ENCODE results near the gene ERCC3. TPM values are rescaled to one million over a fixed set of nuclear protein-coding genes. Genes with fewer than 3 reads are reported as not detected.

The ERCC3 gene
- total RNA-seq, 1 donor, result 47.1 TPM

DNA sequence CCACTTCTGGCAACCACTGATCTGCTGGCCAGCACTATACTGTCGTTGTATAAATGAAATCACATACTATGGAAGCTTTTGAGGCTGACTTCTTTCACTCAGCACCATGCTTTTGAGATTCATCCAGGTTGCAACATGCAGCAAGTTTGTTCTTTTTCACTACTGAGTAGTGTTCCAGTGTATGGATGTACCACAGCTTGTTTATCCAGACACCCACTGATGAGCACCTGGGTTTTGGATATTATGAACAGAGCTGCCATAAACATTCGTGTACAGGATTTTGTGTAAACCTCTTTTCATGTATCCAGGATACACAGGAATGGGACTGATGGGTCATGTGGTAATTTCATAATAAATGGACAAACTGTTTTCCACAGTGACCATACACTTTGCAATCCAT lies 10.7 kb downstream of the ERCC3 start:
- TF ChIP-seq, protein P1, sequence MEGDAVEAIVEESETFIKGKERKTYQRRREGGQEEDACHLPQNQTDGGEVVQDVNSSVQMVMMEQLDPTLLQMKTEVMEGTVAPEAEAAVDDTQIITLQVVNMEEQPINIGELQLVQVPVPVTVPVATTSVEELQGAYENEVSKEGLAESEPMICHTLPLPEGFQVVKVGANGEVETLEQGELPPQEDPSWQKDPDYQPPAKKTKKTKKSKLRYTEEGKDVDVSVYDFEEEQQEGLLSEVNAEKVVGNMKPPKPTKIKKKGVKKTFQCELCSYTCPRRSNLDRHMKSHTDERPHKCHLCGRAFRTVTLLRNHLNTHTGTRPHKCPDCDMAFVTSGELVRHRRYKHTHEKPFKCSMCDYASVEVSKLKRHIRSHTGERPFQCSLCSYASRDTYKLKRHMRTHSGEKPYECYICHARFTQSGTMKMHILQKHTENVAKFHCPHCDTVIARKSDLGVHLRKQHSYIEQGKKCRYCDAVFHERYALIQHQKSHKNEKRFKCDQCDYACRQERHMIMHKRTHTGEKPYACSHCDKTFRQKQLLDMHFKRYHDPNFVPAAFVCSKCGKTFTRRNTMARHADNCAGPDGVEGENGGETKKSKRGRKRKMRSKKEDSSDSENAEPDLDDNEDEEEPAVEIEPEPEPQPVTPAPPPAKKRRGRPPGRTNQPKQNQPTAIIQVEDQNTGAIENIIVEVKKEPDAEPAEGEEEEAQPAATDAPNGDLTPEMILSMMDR (IDR thresholded peaks at IDR 0.05; ENCODE audit: insufficient read depth, low read depth, low read length), result no peak
- no peak for DNase-seq (ENCODE audit: low read depth)
- no peak overlapping the region for H3K4me3 ChIP-seq (ENCODE audit: low read depth, low read length)

DNA sequence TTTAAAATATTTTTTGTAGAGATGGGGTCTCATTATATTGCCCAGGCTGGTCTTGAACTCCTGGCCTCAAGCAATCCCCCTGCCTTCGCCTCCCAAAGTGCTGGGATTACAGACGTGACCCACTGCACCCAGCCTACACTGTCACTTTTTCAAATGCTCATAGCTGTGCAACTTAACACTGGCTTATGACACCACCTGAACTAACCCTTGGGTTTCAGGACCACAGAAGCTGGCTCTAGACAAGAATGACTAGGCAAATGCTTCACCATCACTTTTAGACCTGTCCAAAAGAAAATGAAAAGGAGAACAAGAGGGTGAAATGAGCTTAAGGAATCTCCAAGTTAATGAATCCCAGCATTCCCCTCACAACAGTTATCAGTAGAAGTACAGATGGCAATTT lies 13.3 kb downstream of the ERCC3 start:
- no peak overlapping the region for H3K4me3 ChIP-seq (ENCODE audit: low read depth, low read length)
- no peak for DNase-seq (ENCODE audit: low read depth)
- TF ChIP-seq, protein P1 (IDR thresholded peaks at IDR 0.05; ENCODE audit: insufficient read depth, low read depth, low read length), result no peak

DNA sequence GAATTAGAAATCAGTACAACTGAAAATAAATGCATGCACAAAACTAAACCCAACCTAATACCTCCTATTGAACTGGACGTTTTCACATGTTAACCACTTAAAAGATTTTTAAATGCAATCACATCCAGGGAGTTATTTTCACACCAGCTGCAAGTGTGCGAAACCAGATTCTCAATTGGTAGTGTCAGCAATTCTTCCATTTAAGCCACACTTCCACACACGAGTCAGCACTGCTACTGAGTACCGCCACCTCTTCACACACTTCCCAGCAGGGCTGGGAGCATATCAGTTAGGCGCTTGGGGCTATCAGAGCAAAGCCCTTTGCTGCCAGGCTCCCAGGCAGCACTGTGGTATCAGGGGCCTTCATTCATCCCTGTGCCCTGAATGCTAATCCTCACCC lies 14.2 kb downstream of the ERCC3 start:
- TF ChIP-seq, protein P1 (IDR thresholded peaks at IDR 0.05; ENCODE audit: insufficient read depth, low read depth, low read length), result no peak
- DNase-seq (ENCODE audit: low read depth), result no peak
- H3K4me3 ChIP-seq (ENCODE audit: low read depth, low read length), result no peak overlapping the region

DNA sequence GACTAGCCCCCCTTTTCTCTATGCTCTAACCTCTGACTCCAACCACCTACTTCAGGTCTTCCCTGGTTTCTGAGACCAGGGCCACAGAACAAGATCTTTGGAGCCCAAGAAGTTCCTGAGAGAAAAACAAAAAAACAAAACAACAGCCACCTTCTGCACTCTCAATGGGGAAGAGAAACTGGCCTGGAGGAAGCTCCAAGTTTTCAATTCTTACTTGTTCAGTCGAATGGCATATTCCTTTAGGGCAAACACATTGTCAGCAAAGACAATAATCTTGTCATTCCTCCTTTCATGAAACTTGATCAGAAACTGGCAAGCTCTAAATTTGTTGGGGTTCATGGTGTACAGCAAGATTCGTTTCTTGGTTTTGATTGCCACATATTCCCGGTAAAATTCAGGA lies 15.0 kb downstream of the ERCC3 start:
- H3K4me3 ChIP-seq (ENCODE audit: low read depth, low read length), result no peak overlapping the region
- no peak for DNase-seq (ENCODE audit: low read depth)
- TF ChIP-seq, protein P1 (IDR thresholded peaks at IDR 0.05; ENCODE audit: insufficient read depth, low read depth, low read length), result no peak

DNA sequence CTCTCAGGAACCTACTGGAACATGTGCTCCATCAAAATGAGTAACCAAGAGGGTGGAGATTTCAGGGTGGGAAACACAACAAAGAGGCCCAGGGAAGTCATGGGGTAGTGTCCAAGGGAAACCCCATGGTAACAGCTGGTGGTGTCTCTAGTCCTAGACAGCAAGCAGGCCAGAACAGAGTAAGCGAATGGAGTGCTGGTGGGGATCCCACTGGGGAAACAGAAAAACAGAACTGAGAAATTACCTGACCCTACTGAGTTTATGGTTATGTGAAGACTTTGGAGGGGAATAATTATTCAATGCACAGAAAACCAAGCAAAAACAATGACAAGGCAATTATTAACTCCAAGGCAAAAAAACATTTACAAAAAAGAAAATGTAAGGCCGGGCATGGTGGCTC lies 16.9 kb downstream of the ERCC3 start:
- DNase-seq (ENCODE audit: low read depth), result peak; percentile 24
- H3K4me3 ChIP-seq (ENCODE audit: low read depth, low read length), result no peak overlapping the region
- TF ChIP-seq, protein P1 (IDR thresholded peaks at IDR 0.05; ENCODE audit: insufficient read depth, low read depth, low read length), result no peak

DNA sequence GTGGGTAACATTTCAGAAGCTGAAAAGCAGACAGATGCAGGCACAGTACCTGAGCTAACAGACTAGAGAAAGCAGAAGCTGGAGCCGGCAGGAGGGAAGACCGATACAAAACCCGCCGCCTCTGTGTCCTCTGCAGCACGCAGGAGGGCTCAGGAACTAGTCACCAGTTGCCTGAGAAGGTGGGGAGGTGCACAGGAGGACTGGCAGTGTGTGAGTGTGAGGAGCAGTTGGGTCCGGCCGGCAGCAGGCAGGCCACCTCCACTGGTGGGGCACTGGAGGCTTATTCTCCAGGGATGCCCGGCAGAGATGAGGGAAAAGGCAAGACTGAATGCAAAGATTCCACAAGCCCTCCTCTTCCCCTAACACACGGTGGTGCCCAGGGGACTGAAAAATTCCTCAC lies 18.2 kb downstream of the ERCC3 start:
- TF ChIP-seq, protein P1 (IDR thresholded peaks at IDR 0.05; ENCODE audit: insufficient read depth, low read depth, low read length), result no peak
- H3K4me3 ChIP-seq (ENCODE audit: low read depth, low read length), result no peak overlapping the region
- DNase-seq (ENCODE audit: low read depth), result no peak

DNA sequence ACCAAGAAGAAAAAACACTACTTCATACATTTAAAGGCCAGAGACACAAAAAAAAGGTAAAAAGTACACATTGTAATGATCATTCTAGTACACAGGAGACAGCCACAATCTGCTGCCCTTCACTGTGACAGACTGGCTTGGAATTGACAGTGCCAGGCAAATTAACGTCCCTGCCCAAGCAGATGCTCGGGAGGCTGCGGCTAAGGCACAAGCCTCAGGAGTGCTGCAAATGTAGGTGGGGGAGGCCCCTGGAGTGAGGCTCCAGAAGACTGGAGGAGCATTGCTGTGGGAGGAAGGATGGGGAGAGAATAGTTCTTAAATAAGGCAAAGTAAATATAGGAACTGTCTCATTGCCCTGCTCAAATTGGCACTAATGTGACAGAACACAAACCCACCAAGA lies 18.6 kb downstream of the ERCC3 start:
- H3K4me3 ChIP-seq (ENCODE audit: low read depth, low read length), result no peak overlapping the region
- TF ChIP-seq, protein P1 (IDR thresholded peaks at IDR 0.05; ENCODE audit: insufficient read depth, low read depth, low read length), result no peak
- DNase-seq (ENCODE audit: low read depth), result no peak

All from fibroblast of villous mesenchyme (primary cell).